ENCODE measurements around the gene LAMTOR5. TPM values are rescaled to one million over a fixed set of nuclear protein-coding genes. Genes with fewer than 3 reads are reported as not detected.
"Not testable (repeated sequence)": the region's sequence is repeated elsewhere in the genome, so short reads cannot be mapped to it uniquely, and the experiment has no call there.

The LAMTOR5 gene
- polyA plus RNA-seq, 3 donors: 304 to 420 (median 368) TPM

- Histone ChIP-seq H3K27me3 (ENCODE audit: control insufficient read depth in 2 of 2, insufficient read depth in 2 of 2, low read length in 2 of 2) (no peaks in the 10 kb centered on the region), H3K79me2 (ENCODE audit: insufficient read depth, low read length) (no peaks in the 10 kb centered on the region), H3K4me1 (ENCODE audit: control insufficient read depth in 1 of 2, insufficient read depth in 2 of 2, low read length in 2 of 2) (peaks cover 5 to 8% of the 10 kb centered on the region in 2 donors), H3K4me2 (replicated peaks; ENCODE audit: extremely low read depth, low read length, poor library complexity, severe bottlenecking) (no peak overlapping the region), H4K20me1 (ENCODE audit: insufficient read depth, low read length) (no peaks in the 10 kb centered on the region), H2AFZ (ENCODE audit: insufficient read depth, low read depth, low read length, poor library complexity, severe bottlenecking) (no peak overlapping the region), H3K27ac (ENCODE audit: low read depth in 1 of 2, low read length in 2 of 2) (no peak overlapping the region), H3K36me3 (replicated peaks in 1 of 2; ENCODE audit: control insufficient read depth in 1 of 2, insufficient read depth in 2 of 2, low read length in 2 of 2) (no peaks in the 10 kb centered on the region), H3K9me3 (replicated peaks in 1 of 2; ENCODE audit: control insufficient read depth in 1 of 2, insufficient read depth in 1 of 2, low read length in 2 of 2) (no peaks in the 10 kb centered on the region), H3K4me3 (replicated peaks in 1 of 3; ENCODE audit: low read depth in 2 of 3, low read length in 3 of 3) (no peak overlapping the region), H3K9ac (ENCODE audit: insufficient read depth, low read length, poor library complexity, severe bottlenecking) (no peak overlapping the region)
- Mint-ChIP-seq H3K4me1 (peaks cover 19% of the 10 kb centered on the region), H3K27me3 (ENCODE audit: low read depth in 3 of 3) (peaks cover 0 to 5% (median 1%) of the 10 kb centered on the region in 3 donors), H3K4me3 (no peak overlapping the region), H3K36me3 (no peaks in the 10 kb centered on the region), H3K9me3 (peaks cover 0 to 2% (median 0%) of the 10 kb centered on the region in 7 donors), H3K27ac (no peak overlapping the region)
- no peak for DNase-seq
- intact Hi-C loops (cut with micrococcal nuclease): no loop called here
- TF ChIP-seq CTCF (IDR thresholded peaks at IDR 0.05): no peak
Observed at GRCh38 chr1:110441888-110442287, 34.4 kb upstream of the LAMTOR5 start.

- 51% methylated on average over 3 of the region's 3 CpGs for WGBS (ENCODE audit: insufficient coverage)
Observed at GRCh38 chr1:110440877-110441276, 33.4 kb upstream of the LAMTOR5 start.

GRCh38 chr1:110439873-110440272, 32.4 kb upstream of the LAMTOR5 start:
- H3K27ac Mint-ChIP-seq; H3K4me3 ChIP-seq (replicated peaks in 1 of 3; ENCODE audit: low read depth in 2 of 3, low read length in 3 of 3); intact Hi-C loops (cut with micrococcal nuclease); H3K4me3 Mint-ChIP-seq; H3K27me3 ChIP-seq (ENCODE audit: control insufficient read depth in 2 of 2, insufficient read depth in 2 of 2, low read length in 2 of 2); H3K79me2 ChIP-seq (ENCODE audit: insufficient read depth, low read length); H3K36me3 Mint-ChIP-seq; H3K9me3 ChIP-seq (replicated peaks in 1 of 2; ENCODE audit: control insufficient read depth in 1 of 2, insufficient read depth in 1 of 2, low read length in 2 of 2); H3K27ac ChIP-seq (ENCODE audit: low read depth in 1 of 2, low read length in 2 of 2); H3K4me1 ChIP-seq (ENCODE audit: control insufficient read depth in 1 of 2, insufficient read depth in 2 of 2, low read length in 2 of 2); H3K9ac ChIP-seq (ENCODE audit: insufficient read depth, low read length, poor library complexity, severe bottlenecking); H3K36me3 ChIP-seq (replicated peaks in 1 of 2; ENCODE audit: control insufficient read depth in 1 of 2, insufficient read depth in 2 of 2, low read length in 2 of 2); H4K20me1 ChIP-seq (ENCODE audit: insufficient read depth, low read length); H2AFZ ChIP-seq (ENCODE audit: insufficient read depth, low read depth, low read length, poor library complexity, severe bottlenecking); H3K27me3 Mint-ChIP-seq (ENCODE audit: low read depth in 3 of 3); H3K4me2 ChIP-seq (replicated peaks; ENCODE audit: extremely low read depth, low read length, poor library complexity, severe bottlenecking); H3K9me3 Mint-ChIP-seq; DNase-seq: not testable (repeated sequence)
- no CpG with 5 or more reads among the region's 3 CpGs for WGBS (ENCODE audit: insufficient coverage)
- peaks cover 19% of the 10 kb centered on the region for H3K4me1 Mint-ChIP-seq

More at GRCh38 chr1:110440877-110441276, 33.4 kb upstream of the LAMTOR5 start:
- Histone ChIP-seq H3K36me3 (replicated peaks in 1 of 2; ENCODE audit: control insufficient read depth in 1 of 2, insufficient read depth in 2 of 2, low read length in 2 of 2) (no peaks in the 10 kb centered on the region), H3K27ac (ENCODE audit: low read depth in 1 of 2, low read length in 2 of 2) (no peak overlapping the region), H3K9me3 (replicated peaks in 1 of 2; ENCODE audit: control insufficient read depth in 1 of 2, insufficient read depth in 1 of 2, low read length in 2 of 2) (no peaks in the 10 kb centered on the region), H4K20me1 (ENCODE audit: insufficient read depth, low read length) (no peaks in the 10 kb centered on the region), H3K4me1 (ENCODE audit: control insufficient read depth in 1 of 2, insufficient read depth in 2 of 2, low read length in 2 of 2) (peaks cover 5 to 8% of the 10 kb centered on the region in 2 donors), H3K9ac (ENCODE audit: insufficient read depth, low read length, poor library complexity, severe bottlenecking) (no peak overlapping the region), H2AFZ (ENCODE audit: insufficient read depth, low read depth, low read length, poor library complexity, severe bottlenecking) (no peak overlapping the region), H3K27me3 (ENCODE audit: control insufficient read depth in 2 of 2, insufficient read depth in 2 of 2, low read length in 2 of 2) (no peaks in the 10 kb centered on the region), H3K4me3 (replicated peaks in 1 of 3; ENCODE audit: low read depth in 2 of 3, low read length in 3 of 3) (no peak overlapping the region), H3K79me2 (ENCODE audit: insufficient read depth, low read length) (no peaks in the 10 kb centered on the region), H3K4me2 (replicated peaks; ENCODE audit: extremely low read depth, low read length, poor library complexity, severe bottlenecking) (no peak overlapping the region)
- Mint-ChIP-seq H3K9me3 (peaks cover 0 to 2% (median 0%) of the 10 kb centered on the region in 7 donors), H3K27ac (no peak overlapping the region), H3K27me3 (ENCODE audit: low read depth in 3 of 3) (peaks cover 0 to 5% (median 1%) of the 10 kb centered on the region in 3 donors), H3K36me3 (no peaks in the 10 kb centered on the region), H3K4me1 (peaks cover 19% of the 10 kb centered on the region), H3K4me3 (no peak overlapping the region)
- DNase-seq: no peak
- no peak for TF ChIP-seq CTCF (IDR thresholded peaks at IDR 0.05)
- intact Hi-C loops (cut with micrococcal nuclease): no loop called here
